Thoracic aorta (tissue), 2 donors: ENCODE data around the gene POU2F2. TPM values are rescaled to one million over a fixed set of nuclear protein-coding genes. Genes with fewer than 3 reads are reported as not detected.

Source experiments
- ATAC-seq: fragments of 150-250 bp; one replicate; pipeline ENCODE4 v1.8.0; 2017; ENCODE audit warnings: low read depth; ENCODE audit not compliant: insufficient number of reproducible peaks, low FRiP score
- DNase-seq: peaks from one replicate; pipeline ENCODE4 v3.0.0-alpha.2; 2020; ENCODE audit warnings: low spot score
- H3K27ac ChIP-seq, 2 donors: fragments of 200-600 bp; sonication (generic); 1 replicate in 1 of 2; 2 replicates in 1 of 2; pipeline ENCODE4 v1.5.1; 2016; ENCODE audit warnings: mild to moderate bottlenecking in 2 of 2, moderate library complexity in 2 of 2
- H3K27me3 ChIP-seq: fragments of 200-600 bp; sonication (generic); replicated peaks from 2 replicates; pipeline ENCODE4 v1.6.0; 2016; ENCODE audit warnings: mild to moderate bottlenecking; ENCODE audit not compliant: insufficient read depth
- H3K36me3 ChIP-seq: fragments of 200-600 bp; sonication (generic); one replicate; pipeline ENCODE4 v1.5.1; 2016
- H3K4me1 ChIP-seq, 2 donors: fragments of 200-600 bp; sonication (generic); 1 replicate in 1 of 2; 2 replicates in 1 of 2; pipeline versions ENCODE4 v1.5.1 to v1.6.0; 2016; ENCODE audit warnings: low read depth in 2 of 2, mild to moderate bottlenecking in 1 of 2; ENCODE audit not compliant: control insufficient read depth in 1 of 2
- H3K4me3 ChIP-seq: fragments of 200-600 bp; sonication (generic); 2 replicates; pipeline ENCODE4 v1.5.1; 2016; ENCODE audit warnings: mild to moderate bottlenecking
- H3K9me3 ChIP-seq: fragments of 200-600 bp; sonication (generic); 2 replicates; pipeline ENCODE4 v1.5.1; 2016
- CTCF ChIP-seq: fragments of 200-600 bp; sonication (generic); IDR thresholded peaks from one replicate; pipeline ENCODE4 v1.5.1; 2019; ENCODE audit warnings: antibody characterized with exemption
- total RNA-seq, 2 donors: library from RNA; depleted of rRNA; stranded (reverse); fragments of >200 nt; gene quantifications; one replicate each; pipeline versions ENCODE4 v1.1.0 to v1.2.3, GENCODE V29; 2016

Gene POU2F2
- total RNA-seq, 2 donors from 2014 or later = 0.85 to 5.8 TPM

- no peak for TF ChIP-seq CTCF
- H3K4me1 ChIP-seq = no peaks in the 10 kb centered on the region
Observed at GRCh38 chr19:42161616-42162263, 29.5 kb upstream of the POU2F2 start.

GRCh38 chr19:42159942-42160341 lies 27.7 kb upstream of the POU2F2 start:
- DNase-seq (no peak), ATAC-seq (no peak)
- H3K36me3 ChIP-seq = no peaks in the 10 kb centered on the region
- no peak overlapping the region for H3K27ac ChIP-seq
- no peaks in the 10 kb centered on the region for H3K4me1 ChIP-seq
- no peaks in the 10 kb centered on the region for H3K27me3 ChIP-seq
- H3K9me3 ChIP-seq = no peaks in the 10 kb centered on the region
- no peak overlapping the region for H3K4me3 ChIP-seq
- no peak for TF ChIP-seq CTCF

More at GRCh38 chr19:42161616-42162263, 29.5 kb upstream of the POU2F2 start:
- Histone ChIP-seq H3K9me3 (no peaks in the 10 kb centered on the region), H3K36me3 (no peaks in the 10 kb centered on the region), H3K27ac (no peak overlapping the region), H3K4me3 (no peak overlapping the region), H3K27me3 (no peaks in the 10 kb centered on the region)
- DNase-seq (no peak), ATAC-seq (no peak)

GRCh38 chr19:42158926-42159325 lies 26.7 kb upstream of the POU2F2 start:
- ATAC-seq (no peak), DNase-seq (no peak)
- no peak overlapping the region for H3K27ac ChIP-seq
- no peaks in the 10 kb centered on the region for H3K27me3 ChIP-seq
- no peak overlapping the region for H3K4me3 ChIP-seq
- no peaks in the 10 kb centered on the region for H3K9me3 ChIP-seq
- no peaks in the 10 kb centered on the region for H3K36me3 ChIP-seq
- H3K4me1 ChIP-seq = no peaks in the 10 kb centered on the region
- TF ChIP-seq CTCF = no peak

DNA sequence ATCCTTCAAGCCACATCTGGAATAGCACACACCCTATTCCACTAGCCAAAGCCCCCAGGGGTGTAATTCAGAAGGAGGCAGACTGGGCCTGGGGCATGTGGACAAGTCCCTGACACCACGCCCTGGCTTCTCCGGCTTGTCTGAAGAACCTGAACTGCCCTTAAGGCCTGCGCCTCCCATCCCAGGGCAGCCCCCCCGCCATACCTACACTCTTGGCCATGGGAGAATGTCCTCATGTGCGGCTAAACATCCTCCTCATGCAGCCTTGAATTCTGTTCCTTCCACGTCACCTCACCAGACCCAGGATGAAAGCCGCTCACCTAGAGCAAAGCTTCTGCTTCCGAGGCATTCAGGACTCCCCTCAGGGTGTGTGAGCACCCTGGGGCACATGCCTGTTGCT lies 24.3 kb upstream of the POU2F2 start:
- ATAC-seq = no peak
- Histone ChIP-seq H3K4me1 (no peaks in the 10 kb centered on the region), H3K27ac (no peak overlapping the region), H3K4me3 (no peak overlapping the region), H3K36me3 (no peaks in the 10 kb centered on the region), H3K9me3 (no peaks in the 10 kb centered on the region), H3K27me3 (no peaks in the 10 kb centered on the region)
- TF ChIP-seq CTCF = no peak
- DNase-seq = no peak

GRCh38 chr19:42155796-42156195 lies 23.6 kb upstream of the POU2F2 start:
- Histone ChIP-seq H3K27me3 (no peaks in the 10 kb centered on the region), H3K4me3 (no peak overlapping the region), H3K9me3 (no peaks in the 10 kb centered on the region), H3K4me1 (no peaks in the 10 kb centered on the region), H3K36me3 (no peaks in the 10 kb centered on the region), H3K27ac (no peak overlapping the region)
- no peak for DNase-seq
- TF ChIP-seq CTCF = no peak
- no peak for ATAC-seq
